ENCODE data around the gene B3GALNT1.

DNA sequence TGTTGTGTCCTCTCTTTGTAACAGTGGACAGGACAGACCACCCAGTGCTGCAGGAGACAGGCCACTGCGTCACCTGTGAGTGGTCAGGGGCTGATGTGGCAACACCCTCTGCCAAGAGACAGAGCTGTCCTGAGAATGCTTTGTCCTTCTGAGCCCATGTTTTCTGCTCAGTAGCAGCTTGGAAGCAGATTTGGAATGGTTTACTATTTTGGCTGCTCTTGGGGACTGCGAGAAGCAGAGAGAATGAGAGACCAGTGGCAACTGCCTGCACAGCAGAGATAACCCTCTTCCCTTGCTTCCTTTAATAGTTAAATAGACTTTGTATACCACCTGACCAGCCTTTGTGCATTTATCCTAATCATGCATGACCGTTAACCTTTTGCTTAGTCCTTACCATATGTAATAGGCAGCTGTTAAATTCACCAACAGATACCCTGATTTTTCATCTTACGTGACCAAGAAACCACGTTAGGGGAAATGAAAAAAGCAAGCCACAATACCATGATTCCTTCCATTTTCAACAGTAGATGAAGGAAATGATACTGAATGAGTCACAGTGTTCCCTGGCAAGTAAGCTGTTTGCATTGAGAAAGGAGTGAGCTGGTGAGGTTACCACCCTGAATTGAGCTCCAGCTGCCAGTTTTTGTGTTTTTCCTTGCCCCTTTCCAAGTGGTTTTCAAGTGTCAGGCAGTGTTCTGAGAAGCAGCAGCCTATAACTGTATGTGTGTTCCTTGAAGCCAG lies 35.5 kb downstream of the B3GALNT1 start:
- TF ChIP-seq CTCF (IDR thresholded peaks at IDR 0.05) (no peak), EP300 (IDR thresholded peaks at IDR 0.05) (no peak), MAZ (IDR thresholded peaks at IDR 0.05; ENCODE audit: borderline replicate concordance, low read depth, low read length) (no peak), RAD21 (conservative IDR thresholded peaks at IDR 0.05 in 1 of 2, IDR thresholded peaks at IDR 0.05 in 1 of 2) (no peak), NPAS2 (CRISPR knock-in tag; IDR thresholded peaks at IDR 0.05; ENCODE audit: borderline replicate concordance) (no peak), USF2 (IDR thresholded peaks at IDR 0.05) (no peak), ZFP36 (IDR thresholded peaks at IDR 0.05; ENCODE audit: borderline replicate concordance, partially characterized antibody) (no peak), ESRRA (IDR thresholded peaks at IDR 0.05; ENCODE audit: borderline replicate concordance, low read length) (no peak), POLR2A (IDR thresholded peaks at IDR 0.05; ENCODE audit: low read length) (no peak)

Measured in A549 (cell line).